GM19043 (cell line): ENCODE results near the gene TRIM15.

ENCODE experiments used
- ATAC-seq: cut with Tn5 transposase; IDR thresholded peaks from one replicate; pipeline ENCODE4 v1.9.1; 2021; ENCODE audit warnings: low read depth; ENCODE audit not compliant: unreplicated experiment

TRIM15 gene

DNA sequence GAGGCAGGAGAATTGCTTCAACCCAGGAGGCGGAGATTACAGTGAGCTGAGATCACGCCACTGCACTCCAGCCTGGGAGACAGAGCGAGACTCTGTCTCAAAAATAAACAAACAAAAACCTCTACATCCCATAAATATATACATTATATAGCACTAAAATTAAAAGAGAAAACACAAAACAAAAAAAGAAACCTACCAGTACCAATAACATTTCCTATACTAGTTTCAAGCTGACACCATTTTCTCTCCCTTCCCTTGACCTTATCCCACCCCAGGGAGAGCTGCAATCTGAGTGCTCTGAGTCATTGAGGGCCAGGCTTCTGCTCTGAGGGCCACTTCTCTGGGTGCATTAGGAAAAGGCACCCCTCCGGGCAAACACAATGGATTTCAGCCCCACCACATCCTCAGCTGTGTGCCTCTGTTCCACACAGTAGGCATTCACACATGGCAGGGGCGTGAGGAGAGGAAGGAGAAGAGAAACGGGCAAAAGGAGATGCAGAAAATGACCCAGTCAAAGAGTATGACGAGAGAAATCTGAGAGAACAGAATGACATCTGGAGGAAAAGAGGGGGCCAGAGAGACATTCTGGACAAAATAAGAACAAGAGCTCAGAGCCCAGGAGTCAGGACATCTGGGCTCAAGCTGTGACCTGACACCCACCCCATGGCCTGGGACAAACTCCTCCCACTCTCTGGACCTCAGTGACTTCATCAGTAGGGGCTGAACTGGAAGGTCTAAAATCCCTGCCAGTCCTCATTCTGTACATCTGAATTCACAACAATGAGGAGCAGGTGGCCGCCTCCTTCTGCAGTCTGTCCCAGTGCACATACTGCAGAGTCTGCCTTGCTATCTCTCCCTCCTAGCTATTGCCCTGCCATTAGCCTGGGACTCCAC lies 31.7 kb downstream of the TRIM15 start:
- ATAC-seq = no peak

DNA sequence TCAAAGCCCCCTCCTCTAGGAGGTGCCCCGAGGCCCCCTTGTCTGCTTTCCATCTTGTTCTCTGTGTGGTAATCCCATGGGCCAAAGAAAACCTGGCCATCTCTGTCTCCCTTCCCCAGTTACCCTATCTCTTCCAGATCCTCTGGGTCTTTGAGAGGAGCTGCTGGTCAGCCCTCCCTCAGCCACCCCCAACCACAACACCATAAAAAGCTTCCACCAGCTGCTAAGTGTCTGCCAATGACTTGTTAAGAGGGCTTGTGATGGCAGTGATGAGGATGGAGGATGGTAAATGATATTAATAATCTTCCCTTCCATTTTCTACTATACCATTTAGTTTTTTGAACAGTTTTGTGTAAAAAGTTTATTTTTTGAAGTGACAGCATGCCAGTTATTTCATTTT lies 32.6 kb downstream of the TRIM15 start:
- no peak for ATAC-seq

GRCh38 chr6:30196376-30196775 lies 33.0 kb downstream of the TRIM15 start:
- no peak for ATAC-seq

- no peak for ATAC-seq
Measured at GRCh38 chr6:30198166-30199084, 35.1 kb downstream of the TRIM15 start.

GRCh38 chr6:30200551-30201281 lies 37.4 kb downstream of the TRIM15 start:
- ATAC-seq = no peak

DNA sequence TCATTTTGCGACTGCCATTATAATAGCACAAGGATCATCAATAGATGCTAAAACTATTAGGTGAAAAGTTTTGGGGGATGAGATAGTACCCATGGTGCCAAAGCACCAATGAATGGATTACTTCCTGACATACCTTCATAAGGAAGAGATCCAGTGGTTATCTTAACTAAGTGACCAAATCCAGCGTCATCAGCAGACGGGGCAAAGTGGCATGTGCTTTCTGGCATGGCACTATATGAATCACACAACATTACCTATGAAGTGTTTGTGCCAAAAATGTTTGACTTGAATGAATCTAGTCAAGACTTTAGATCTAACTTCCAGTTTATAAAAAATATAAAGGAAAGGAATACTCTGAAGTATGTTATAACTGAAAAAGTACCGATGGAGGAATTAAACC lies 39.0 kb downstream of the TRIM15 start:
- ATAC-seq = no peak

DNA sequence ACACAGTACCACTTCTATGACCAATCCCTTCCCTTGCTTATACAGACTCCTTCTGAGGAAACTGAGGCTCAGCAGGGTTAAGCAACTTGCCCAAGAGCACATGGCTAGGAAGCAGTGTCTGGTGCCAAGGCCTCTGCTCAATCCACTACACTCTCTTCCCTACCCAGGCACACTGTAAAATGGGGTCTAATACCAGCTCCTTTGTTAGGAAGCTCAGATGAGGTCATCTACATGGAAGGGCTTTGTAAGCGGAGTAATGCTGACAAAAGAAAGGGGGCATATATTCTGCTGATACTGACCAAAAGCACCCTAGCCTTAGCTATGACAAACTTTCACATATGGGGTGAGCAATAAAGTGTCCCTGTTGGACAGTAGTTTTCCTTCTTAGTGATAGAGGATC lies 40.8 kb downstream of the TRIM15 start:
- ATAC-seq = no peak

DNA sequence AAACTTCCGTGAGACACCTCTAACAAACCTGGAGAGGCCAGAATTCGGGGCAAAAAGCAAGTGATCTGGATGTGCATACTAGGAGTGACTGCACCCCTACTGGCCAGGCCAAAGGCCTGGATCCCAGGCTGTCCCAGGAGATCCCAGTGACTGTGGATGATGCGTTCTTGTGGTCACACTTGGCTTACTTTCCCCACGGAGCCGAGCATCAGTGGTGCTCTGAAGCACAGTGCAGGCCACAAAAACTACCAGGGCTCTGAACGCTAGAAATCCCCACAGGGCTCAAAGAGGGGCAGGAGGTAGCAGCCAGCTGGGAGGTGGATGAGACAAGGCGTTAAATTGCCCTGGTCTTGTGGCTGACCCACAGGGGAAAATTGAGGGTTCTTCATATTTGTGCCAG lies 42.8 kb downstream of the TRIM15 start:
- no peak for ATAC-seq

- ATAC-seq = no peak
Measured at GRCh38 chr6:30206799-30207618, 43.7 kb downstream of the TRIM15 start.

- ATAC-seq = no peak
Measured at GRCh38 chr6:30207619-30208295, 44.4 kb downstream of the TRIM15 start.

- ATAC-seq = no peak
Measured at GRCh38 chr6:30211306-30211705, 48.0 kb downstream of the TRIM15 start.

DNA sequence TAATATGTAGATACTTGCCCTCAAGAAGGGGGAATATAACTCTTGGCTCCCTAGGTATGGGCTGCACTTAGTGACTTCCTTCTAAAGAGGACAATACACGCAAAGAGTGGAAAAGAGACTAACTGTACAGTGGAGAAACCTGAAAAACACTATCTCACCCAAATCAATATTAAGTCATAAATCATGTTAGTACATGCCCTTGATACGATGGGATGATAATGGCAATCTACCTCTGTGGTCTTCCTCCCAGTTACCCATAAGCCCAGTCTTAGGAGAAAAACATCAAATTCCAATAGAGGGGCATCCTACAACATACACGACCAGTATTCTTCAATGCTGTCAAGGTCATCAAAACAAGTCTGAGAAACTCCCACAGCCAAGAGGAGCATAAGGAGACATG lies 48.6 kb downstream of the TRIM15 start:
- ATAC-seq = no peak

- ATAC-seq = peak; percentile 70
Measured at GRCh38 chr6:30212865-30213666, 49.7 kb downstream of the TRIM15 start, which contains the start of gene TRIM26. Gene TRIM26, minus strand, starts transcription at chr6:30213406. Its CDS starts 14,303 bp downstream, at chr6:30199103.

DNA sequence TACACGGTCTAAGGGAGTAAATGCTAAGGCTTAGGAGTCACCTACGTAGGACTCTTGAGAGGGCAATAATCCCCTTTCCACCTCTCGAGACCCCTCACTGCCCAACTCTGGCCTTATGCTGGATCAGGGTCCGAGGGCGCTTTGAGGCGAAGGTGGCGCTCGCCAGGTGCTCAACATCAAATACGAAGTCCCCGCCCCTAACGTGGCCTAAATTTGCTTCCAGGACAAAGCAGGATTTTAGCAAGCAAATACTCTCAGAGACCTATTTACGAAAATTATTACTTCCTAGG lies 50.3 kb downstream of the TRIM15 start:
- ATAC-seq = peak; percentile 3

GRCh38 chr6:30213957-30214656 lies 50.8 kb downstream of the TRIM15 start:
- ATAC-seq = peak; percentile 44

DNA sequence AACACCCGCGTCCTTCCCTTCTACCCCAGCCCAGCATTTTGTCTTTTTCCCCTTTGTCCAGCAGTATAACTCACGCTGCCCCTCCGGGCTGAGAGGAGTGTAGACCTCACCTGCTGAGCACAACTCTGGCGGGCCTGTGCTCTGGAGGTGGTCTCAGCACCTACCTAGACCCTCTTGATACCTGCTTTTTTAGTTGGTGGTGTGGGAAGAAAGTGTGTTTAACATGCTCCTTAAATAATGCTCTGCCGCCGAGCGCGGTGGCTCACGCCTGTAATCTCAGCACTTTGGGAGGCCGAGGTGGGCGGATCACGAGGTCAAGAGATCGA lies 51.3 kb downstream of the TRIM15 start:
- ATAC-seq = no peak

- ATAC-seq = no peak
Measured at GRCh38 chr6:30216096-30216495, 52.8 kb downstream of the TRIM15 start.

DNA sequence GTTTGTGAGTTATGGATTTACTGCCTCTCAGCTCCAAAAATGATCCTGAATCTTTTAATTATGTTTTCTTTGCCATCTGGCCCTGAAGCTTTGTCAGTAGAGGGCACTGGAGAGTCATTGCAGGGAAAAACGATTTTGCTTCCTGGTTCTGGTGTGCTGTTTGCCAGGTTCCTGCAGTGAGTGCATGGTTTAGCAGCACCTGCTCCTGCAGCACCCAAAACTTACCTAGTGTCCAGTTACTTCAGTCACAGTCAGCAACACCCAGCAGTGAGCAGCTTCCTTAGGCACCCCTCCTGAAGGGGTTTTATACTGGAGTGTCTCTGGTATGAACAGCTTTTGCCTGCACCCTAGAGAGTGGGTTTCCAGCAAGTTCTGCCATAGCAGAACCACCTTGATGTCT lies 55.9 kb downstream of the TRIM15 start:
- no peak for ATAC-seq
